OCI-LY7 (cell line): ENCODE results near the gene OPCML. TPM values are rescaled to one million over a fixed set of nuclear protein-coding genes. Genes with fewer than 3 reads are reported as not detected.

Experiments used
- BruUV-seq: library from RNA; stranded (reverse); fragments of 400-500 nt; replicated peaks from 2 replicates; lab custom pipeline; 2021; lab: Mats Ljungman, UMichigan
- CTCF ChIA-PET: fragments of 300-600 bp; sonication (Branson Sonifier 250); formaldehyde crosslinking; loops from one replicate; lab custom pipeline; 2022; ENCODE audit warnings: antibody characterized with exemption; ENCODE audit not compliant: unreplicated experiment; lab: Charles Lee
- POLR2A ChIA-PET: fragments of 300-600 bp; sonication (Branson Sonifier 250); formaldehyde crosslinking; loops from one replicate; lab custom pipeline; 2022; ENCODE audit warnings: antibody characterized with exemption; lab: Charles Lee
- DNase-seq: peaks from one replicate; pipeline ENCODE4 v3.0.0-alpha.2; 2015; ENCODE audit warnings: low spot score
- H2AFZ ChIP-seq: fragments of 200-600 bp; sonication (generic), shearing (Covaris generic); 2 replicates; pipeline ENCODE4 v1.6.1; 2014; ENCODE audit warnings: mild to moderate bottlenecking, antibody characterized with exemption, low read length, moderate library complexity
- H3K27ac ChIP-seq: fragments of 200-600 bp; sonication (generic); 2 replicates; pipeline ENCODE4 v1.5.1; 2014; ENCODE audit warnings: mixed run types, low read depth, mild to moderate bottlenecking, moderate library complexity, low read length, inconsistent platforms; ENCODE audit not compliant: poor library complexity, severe bottlenecking
- H3K36me3 ChIP-seq: fragments of 200-600 bp; sonication (generic); 2 replicates; pipeline ENCODE4 v1.6.1; 2014; ENCODE audit warnings: mild to moderate bottlenecking, antibody characterized with exemption, low read length, moderate library complexity, mixed read lengths; ENCODE audit not compliant: insufficient read depth
- H3K4me1 ChIP-seq: fragments of 200-600 bp; sonication (generic); 2 replicates; pipeline ENCODE4 v1.5.1; 2014; ENCODE audit warnings: mild to moderate bottlenecking, low read length; ENCODE audit not compliant: insufficient read depth, poor library complexity, severe bottlenecking
- H3K4me2 ChIP-seq: fragments of 200-600 bp; sonication (generic); 2 replicates; pipeline ENCODE4 v1.6.1; 2014; ENCODE audit warnings: mild to moderate bottlenecking, low read length
- H3K4me3 ChIP-seq: fragments of 200-600 bp; sonication (generic); 2 replicates; pipeline ENCODE4 v1.5.1; 2014; ENCODE audit warnings: mild to moderate bottlenecking, low read depth, low read length; ENCODE audit not compliant: poor library complexity, severe bottlenecking
- H3K79me2 ChIP-seq: fragments of 200-600 bp; sonication (generic); 2 replicates; pipeline ENCODE4 v1.6.1; 2016; ENCODE audit warnings: low read depth, mild to moderate bottlenecking, low read length, moderate library complexity, mixed read lengths; ENCODE audit not compliant: insufficient read depth
- H3K9me2 ChIP-seq: fragments of 200-600 bp; sonication (generic); 2 replicates; pipeline ENCODE4 v1.6.1; 2016; ENCODE audit warnings: mild to moderate bottlenecking, low read length, mixed read lengths; ENCODE audit not compliant: insufficient read depth
- H3K9me3 ChIP-seq: fragments of 200-600 bp; sonication (generic); 2 replicates; pipeline ENCODE4 v1.6.1; 2014; ENCODE audit warnings: mild to moderate bottlenecking, mixed run types, low read length, mixed read lengths
- H4K20me1 ChIP-seq: fragments of 200-600 bp; sonication (generic); 2 replicates; pipeline ENCODE4 v1.6.1; 2014; ENCODE audit warnings: mild to moderate bottlenecking, antibody characterized with exemption, low read length, moderate library complexity, mixed read lengths; ENCODE audit not compliant: insufficient read depth
- CTCF ChIP-seq: fragments of 200-600 bp; sonication (generic); conservative IDR thresholded peaks from 2 replicates; pipeline ENCODE4 v1.5.1; 2014; ENCODE audit warnings: mild to moderate bottlenecking, antibody characterized with exemption, low read length, moderate library complexity, mixed read lengths
- EZH2phosphoT487 ChIP-seq: fragments of 200-600 bp; sonication (generic); IDR thresholded peaks from 2 replicates; pipeline ENCODE4 v1.6.1; 2018; ENCODE audit warnings: low read depth, borderline replicate concordance, mild to moderate bottlenecking, mixed run types, antibody characterized with exemption, low read length, moderate library complexity, mixed read lengths
- intact Hi-C: fragments of 100-400 bp; cut with micrococcal nuclease; formaldehyde crosslinking; loops from one replicate; pipeline ENCODE4 v1.10.0; 2022; ENCODE audit not compliant: unreplicated experiment
- total RNA-seq, 2 experiments: library from RNA; depleted of rRNA in 1 of 2; stranded (reverse); fragments of >200 nt in 1 of 2; shearing (Covaris generic) in 1 of 2; gene quantifications; 2 replicates each; pipeline ENCODE4 v1.2.3, GENCODE V29; 2014 to 2022

OPCML gene
- total RNA-seq, 2 experiments from 2014 or later = not detected

GRCh38 chr11:132914600-132914999 is 617.7 kb downstream of the OPCML start:
- CTCF ChIA-PET = no interaction called here
- intact Hi-C loops = no loop called here
- no peaks in the 10 kb centered on the region for H3K79me2 ChIP-seq
- H3K9me3 ChIP-seq = no peaks in the 10 kb centered on the region
- BruUV-seq = no TSS peak
- no peak overlapping the region for H3K4me2 ChIP-seq
- H3K4me1 ChIP-seq = no peaks in the 10 kb centered on the region
- no peak for DNase-seq
- H3K9me2 ChIP-seq = no peaks in the 10 kb centered on the region
- H4K20me1 ChIP-seq = no peaks in the 10 kb centered on the region
- TF ChIP-seq CTCF = no peak
- TF ChIP-seq EZH2phosphoT487 = no peak
- no peak overlapping the region for H2AFZ ChIP-seq
- H3K4me3 ChIP-seq = no peak overlapping the region
- POLR2A ChIA-PET = no interaction called here
- no peaks in the 10 kb centered on the region for H3K36me3 ChIP-seq
- H3K27ac ChIP-seq = no peak overlapping the region

GRCh38 chr11:132913886-132914285 is 618.4 kb downstream of the OPCML start:
- H2AFZ ChIP-seq = no peak overlapping the region
- intact Hi-C loops = no loop called here
- TF ChIP-seq EZH2phosphoT487 (no peak), CTCF (no peak)
- H3K4me3 ChIP-seq = no peak overlapping the region
- no peak for DNase-seq
- H3K27ac ChIP-seq = no peak overlapping the region
- no peak overlapping the region for H3K4me2 ChIP-seq
- BruUV-seq = no TSS peak
- no peaks in the 10 kb centered on the region for H3K4me1 ChIP-seq
- no peaks in the 10 kb centered on the region for H3K9me3 ChIP-seq
- no peaks in the 10 kb centered on the region for H3K79me2 ChIP-seq
- CTCF ChIA-PET = no interaction called here
- no peaks in the 10 kb centered on the region for H3K9me2 ChIP-seq
- no peaks in the 10 kb centered on the region for H3K36me3 ChIP-seq
- POLR2A ChIA-PET = no interaction called here
- no peaks in the 10 kb centered on the region for H4K20me1 ChIP-seq

GRCh38 chr11:132913295-132913694 is 619.0 kb downstream of the OPCML start:
- no peaks in the 10 kb centered on the region for H3K4me1 ChIP-seq
- no peak overlapping the region for H3K4me2 ChIP-seq
- TF ChIP-seq EZH2phosphoT487 (no peak), CTCF (no peak)
- ChIA-PET CTCF (no interaction called here), POLR2A (no interaction called here)
- intact Hi-C loops = no loop called here
- no peaks in the 10 kb centered on the region for H3K9me3 ChIP-seq
- H3K79me2 ChIP-seq = no peaks in the 10 kb centered on the region
- no peak overlapping the region for H3K4me3 ChIP-seq
- BruUV-seq = no TSS peak
- H3K36me3 ChIP-seq = no peaks in the 10 kb centered on the region
- H3K27ac ChIP-seq = no peak overlapping the region
- H3K9me2 ChIP-seq = no peaks in the 10 kb centered on the region
- no peak for DNase-seq
- H2AFZ ChIP-seq = no peak overlapping the region
- H4K20me1 ChIP-seq = no peaks in the 10 kb centered on the region
